ENCODE results near the gene CRISP1. TPM values are rescaled to one million over a fixed set of nuclear protein-coding genes. Genes with fewer than 3 reads are reported as not detected.
"Not testable (repeated sequence)": the region's sequence is repeated elsewhere in the genome, so short reads cannot be mapped to it uniquely, and the experiment has no call there.

The CRISP1 gene
- total and polyA plus RNA-seq, 2 donors (not counting 3 experiments of a cell fraction or from before 2014, with no cell fraction given) = not detected

- dilution Hi-C loops (cut with MboI; ENCODE audit: extremely low pct_ligation_motif_present, low sequenced_read_pairs) (no loop called here), intact Hi-C loops (cut with micrococcal nuclease) (no loop called here)
- H3K27ac ChIP-seq (ENCODE audit: insufficient read depth, low read depth, low read length) = no peak overlapping the region
- no peaks in the 10 kb centered on the region for H3K9me1 ChIP-seq (replicated peaks; ENCODE audit: control insufficient read depth, extremely low read depth, insufficient read depth, low read length)
- DNase-seq (ENCODE audit: low read depth, low spot score) (no peak), FAIRE-seq (no peak)
- no peaks in the 10 kb centered on the region for H4K20me1 ChIP-seq (replicated peaks; ENCODE audit: control insufficient read depth, extremely low read depth, insufficient read depth, low read length)
- H3K36me3 ChIP-seq (ENCODE audit: control insufficient read depth in 2 of 2, extremely low read depth in 1 of 2, insufficient read depth in 2 of 2, low read length in 2 of 2) = no peaks in the 10 kb centered on the region
- no peaks in the 10 kb centered on the region for H3K27me3 ChIP-seq (ENCODE audit: control insufficient read depth in 2 of 2, insufficient read depth in 2 of 2, low read length in 2 of 2)
- no peak overlapping the region for H3K4me3 ChIP-seq (replicated peaks in 1 of 3; ENCODE audit: insufficient read depth in 1 of 3, low read depth in 1 of 3, low read length in 3 of 3)
- no peaks in the 10 kb centered on the region for H3K4me1 ChIP-seq (ENCODE audit: control insufficient read depth, extremely low read depth, insufficient read depth, low read length)
- no peak overlapping the region for H3K9ac ChIP-seq (replicated peaks; ENCODE audit: extremely low read depth, insufficient read depth, low read length)
- CTCF ChIA-PET = no interaction called here
- H3K9me3 ChIP-seq (replicated peaks; ENCODE audit: control insufficient read depth, insufficient read depth, low read length) = no peaks in the 10 kb centered on the region
- no peak overlapping the region for H2AFZ ChIP-seq (ENCODE audit: low read depth, low read length)
- TF ChIP-seq POLR2A (IDR thresholded peaks at IDR 0.05; ENCODE audit: low read depth, low read length) = no peak
- no peak for TF ChIP-seq CTCF (IDR thresholded peaks at IDR 0.05; ENCODE audit: extremely low read depth in 1 of 2, insufficient read depth in 1 of 2, low read depth in 1 of 2, low read length in 2 of 2)
- TF ChIP-seq MAX (IDR thresholded peaks at IDR 0.05; ENCODE audit: insufficient read depth, insufficient read length) = no peak
- no peak for TF ChIP-seq FOS (IDR thresholded peaks at IDR 0.05; ENCODE audit: borderline replicate concordance, insufficient read depth, low read length)
- TF ChIP-seq GATA2 (IDR thresholded peaks at IDR 0.05; ENCODE audit: insufficient read depth, insufficient read length, low read depth, low read length) = no peak
- no peak for TF ChIP-seq POLR2AphosphoS5 (IDR thresholded peaks at IDR 0.05; ENCODE audit: insufficient read depth, low read depth, low read length)
- TF ChIP-seq MYC (IDR thresholded peaks at IDR 0.05; ENCODE audit: low read depth, low read length) = no peak
- TF ChIP-seq JUN (IDR thresholded peaks at IDR 0.05; ENCODE audit: borderline replicate concordance, insufficient read depth, insufficient read length, low read depth) = no peak
- TF ChIP-seq EZH2 (IDR thresholded peaks at IDR 0.05; ENCODE audit: borderline replicate concordance, low read depth, low read length, severe bottlenecking) = no peak
- BruUV-seq (replicated peaks) = no TSS peak
- POLR2A ChIA-PET = no interaction called here
- no peak overlapping the region for H3K4me2 ChIP-seq (ENCODE audit: insufficient read depth, low read length)
- H3K79me2 ChIP-seq (ENCODE audit: control insufficient read depth, insufficient read depth, low read length) = no peaks in the 10 kb centered on the region
Observed at GRCh38 chr6:49799090-49799489, 67.2 kb downstream of the CRISP1 start.

- H3K27me3 ChIP-seq (ENCODE audit: control insufficient read depth in 2 of 2, insufficient read depth in 2 of 2, low read length in 2 of 2); H3K79me2 ChIP-seq (ENCODE audit: control insufficient read depth, insufficient read depth, low read length); DNase-seq (ENCODE audit: low read depth, low spot score); H3K9ac ChIP-seq (replicated peaks; ENCODE audit: extremely low read depth, insufficient read depth, low read length); POLR2A ChIA-PET; BruUV-seq (replicated peaks); H3K4me2 ChIP-seq (ENCODE audit: insufficient read depth, low read length); H2AFZ ChIP-seq (ENCODE audit: low read depth, low read length); H3K36me3 ChIP-seq (ENCODE audit: control insufficient read depth in 2 of 2, extremely low read depth in 1 of 2, insufficient read depth in 2 of 2, low read length in 2 of 2); H3K9me3 ChIP-seq (replicated peaks; ENCODE audit: control insufficient read depth, insufficient read depth, low read length); dilution Hi-C loops (cut with MboI; ENCODE audit: extremely low pct_ligation_motif_present, low sequenced_read_pairs); H3K4me3 ChIP-seq (replicated peaks in 1 of 3; ENCODE audit: insufficient read depth in 1 of 3, low read depth in 1 of 3, low read length in 3 of 3); H3K4me1 ChIP-seq (ENCODE audit: control insufficient read depth, extremely low read depth, insufficient read depth, low read length); H3K9me1 ChIP-seq (replicated peaks; ENCODE audit: control insufficient read depth, extremely low read depth, insufficient read depth, low read length); CTCF ChIA-PET; FAIRE-seq; H4K20me1 ChIP-seq (replicated peaks; ENCODE audit: control insufficient read depth, extremely low read depth, insufficient read depth, low read length); intact Hi-C loops (cut with micrococcal nuclease); H3K27ac ChIP-seq (ENCODE audit: insufficient read depth, low read depth, low read length): not testable (repeated sequence)
Observed at GRCh38 chr6:49796842-49797455, 69.4 kb downstream of the CRISP1 start.

Data from endothelial cell of umbilical vein (primary cell).